DND-41 (cell line): ENCODE measurements around the gene RPL10.
A peak's percentile ranks its signal among the peaks of the same experiment; 100 is the strongest.

Source experiments
- ATAC-seq: fragments of 200-7000 bp; cut with Tn5 transposase; 3 replicates; pipeline ENCODE4 v1.9.1; 2021; ENCODE audit warnings: low read depth; ENCODE audit not compliant: insufficient read depth
- DNase-seq: peaks from one replicate; pipeline ENCODE4 v3.0.0-alpha.2; 2020
- H2AFZ ChIP-seq: 2 replicates; pipeline ENCODE4 v1.6.0; 2012; ENCODE audit warnings: low read depth, low read length
- H3K27ac ChIP-seq: 2 replicates; pipeline ENCODE4 v1.5.1; 2012; ENCODE audit warnings: low read length, inconsistent platforms
- H3K27me3 ChIP-seq: fragments of 200-600 bp; sonication (generic); 2 replicates; pipeline ENCODE4 v1.6.0; 2012; ENCODE audit warnings: low read length, mild to moderate bottlenecking, inconsistent platforms; ENCODE audit not compliant: insufficient read depth, poor library complexity
- H3K36me3 ChIP-seq: 2 replicates; pipeline ENCODE4 v1.5.1; 2012; ENCODE audit warnings: low read length, inconsistent platforms; ENCODE audit not compliant: insufficient read depth
- H3K4me1 ChIP-seq: 2 replicates; pipeline ENCODE4 v1.5.1; 2012; ENCODE audit warnings: mild to moderate bottlenecking, low read length; ENCODE audit not compliant: insufficient read depth
- H3K4me2 ChIP-seq: 2 replicates; pipeline ENCODE4 v1.6.0; 2012; ENCODE audit warnings: mild to moderate bottlenecking, moderate library complexity, low read length, inconsistent platforms; ENCODE audit not compliant: insufficient read depth
- H3K4me3 ChIP-seq, 2 experiments: fragments of 200-600 bp in 1 of 2; shearing (Covaris generic) in 1 of 2; 2 replicates each; pipeline ENCODE4 v1.5.1; 2012 to 2016; ENCODE audit warnings: inconsistent platforms in 2 of 2, low read length in 2 of 2, mild to moderate bottlenecking in 2 of 2, low read depth in 1 of 2, moderate library complexity in 1 of 2
- H3K79me2 ChIP-seq: 2 replicates; pipeline ENCODE4 v1.6.0; 2012; ENCODE audit warnings: low read length, inconsistent platforms; ENCODE audit not compliant: insufficient read depth
- H3K9ac ChIP-seq: 2 replicates; pipeline ENCODE4 v1.6.0; 2012; ENCODE audit warnings: low read depth, mild to moderate bottlenecking, inconsistent platforms, low read length, moderate library complexity
- H3K9me3 ChIP-seq: 2 replicates; pipeline ENCODE4 v1.5.1; 2012; ENCODE audit warnings: low read length, moderate library complexity, mild to moderate bottlenecking, inconsistent platforms; ENCODE audit not compliant: insufficient read depth, severe bottlenecking
- H4K20me1 ChIP-seq: 2 replicates; pipeline ENCODE4 v1.6.0; 2012; ENCODE audit warnings: low read length; ENCODE audit not compliant: insufficient read depth
- CTCF ChIP-seq: IDR thresholded peaks from 2 replicates; pipeline ENCODE4 v1.5.1; 2012; ENCODE audit warnings: borderline replicate concordance, low read length, moderate library complexity, mild to moderate bottlenecking; ENCODE audit not compliant: poor library complexity, severe bottlenecking; ENCODE audit errors: extremely low read depth
- EZH2 ChIP-seq: IDR thresholded peaks from 3 replicates; pipeline ENCODE4 v1.6.1; 2012; ENCODE audit warnings: borderline replicate concordance, low read depth, mild to moderate bottlenecking, moderate library complexity, low read length, inconsistent platforms; ENCODE audit not compliant: severe bottlenecking

Gene RPL10

GRCh38 chrX:154434394-154435168 lies 36.4 kb downstream of the RPL10 start:
- Histone ChIP-seq H3K4me2 (no peak overlapping the region), H3K27ac (no peak overlapping the region), H3K9ac (no peak overlapping the region), H3K79me2 (peaks cover 32% of the 10 kb centered on the region), H3K36me3 (peaks cover 59% of the 10 kb centered on the region), H3K9me3 (no peaks in the 10 kb centered on the region), H3K4me3 (no peak overlapping the region), H3K27me3 (no peaks in the 10 kb centered on the region), H2AFZ (no peak overlapping the region), H3K4me1 (peaks cover 41% of the 10 kb centered on the region), H4K20me1 (peaks cover 18% of the 10 kb centered on the region)
- TF ChIP-seq CTCF (no peak), EZH2 (no peak)
- no peak for ATAC-seq
- no peak for DNase-seq

- Histone ChIP-seq H3K9me3 (no peaks in the 10 kb centered on the region), H3K36me3 (peaks cover 65% of the 10 kb centered on the region)
- no peak for ATAC-seq
Observed at GRCh38 chrX:154435171-154435733, 37.1 kb downstream of the RPL10 start.

GRCh38 chrX:154436374-154436982 lies 38.3 kb downstream of the RPL10 start:
- Histone ChIP-seq H2AFZ (peak overlapping the region; percentile 68), H3K9me3 (no peaks in the 10 kb centered on the region), H3K27ac (peak overlapping the region; percentile 74), H3K27me3 (no peaks in the 10 kb centered on the region), H4K20me1 (peaks cover 28% of the 10 kb centered on the region), H3K4me1 (peaks cover 27% of the 10 kb centered on the region), H3K9ac (peak overlapping the region; percentile 67), H3K36me3 (peaks cover 75% of the 10 kb centered on the region), H3K4me2 (peak overlapping the region; percentile 91), H3K79me2 (peaks cover 31% of the 10 kb centered on the region), H3K4me3 (peak overlapping the region in 1 of 2 experiments; percentile 73; a peak in 3 of 4 replicates)
- DNase-seq (peak; percentile 60), ATAC-seq (peak; percentile 72)
- no peak for TF ChIP-seq EZH2
- TF ChIP-seq CTCF = no peak

More at GRCh38 chrX:154435171-154435733, 37.1 kb downstream of the RPL10 start:
- Histone ChIP-seq H3K4me1 (peaks cover 35% of the 10 kb centered on the region), H3K4me2 (no peak overlapping the region), H3K27me3 (no peaks in the 10 kb centered on the region), H3K79me2 (peaks cover 34% of the 10 kb centered on the region), H3K27ac (no peak overlapping the region), H2AFZ (no peak overlapping the region), H4K20me1 (peaks cover 19% of the 10 kb centered on the region), H3K4me3 (no peak overlapping the region), H3K9ac (no peak overlapping the region)
- TF ChIP-seq EZH2 = no peak
- TF ChIP-seq CTCF = no peak
- DNase-seq = no peak
